Suprapubic skin (tissue), 4 donors: ENCODE results near the gene SEPTIN14. TPM values are rescaled to one million over a fixed set of nuclear protein-coding genes. Genes with fewer than 3 reads are reported as not detected.

ENCODE experiments used
- total RNA-seq, 4 donors: library from RNA; depleted of rRNA; stranded (reverse); fragments of >200 nt; gene quantifications; one replicate each; pipeline ENCODE4 v1.1.0, GENCODE V29; 2016

SEPTIN14 gene
- total RNA-seq, 4 donors from 2014 or later = not detected

Other genes with a start within 250 kb of the SEPTIN14 start
- 1 to 10 TPM; 1.1 to 5.4 (median 3.8) TPM for gene ZNF713, start 24.7 kb upstream of the SEPTIN14 start, total RNA-seq
- gene MRPS17, start 89.1 kb upstream of the SEPTIN14 start, total RNA-seq = 10 to 100 TPM in 2 of 4 donors, 1 to 10 TPM in 2; 5.6 to 12.0 (median 8.5) TPM
- 10 to 100 TPM; 37.4 to 59.3 (median 48.6) TPM for gene NIPSNAP2, start 101.8 kb upstream of the SEPTIN14 start, total RNA-seq
- gene PSPH, start 188.7 kb upstream of the SEPTIN14 start, total RNA-seq = 10 to 100 TPM in 3 of 4 donors, 1 to 10 TPM in 1; 4.1 to 19.2 (median 14.1) TPM
- 10 to 100 TPM; 80.6 to 97.4 (median 88.8) TPM for gene CCT6A, start 189.0 kb upstream of the SEPTIN14 start, total RNA-seq
- 100 to 1,000 TPM in 2 of 4 donors, 10 to 100 TPM in 2; 93.4 to 134 (median 113) TPM for gene SUMF2, start 201.5 kb upstream of the SEPTIN14 start, total RNA-seq
- 1 to 10 TPM in 3 of 4 donors, under 1 TPM in 1; 0.64 to 5.2 (median 2.5) TPM for gene PHKG1, start 230.2 kb upstream of the SEPTIN14 start, total RNA-seq
- 100 to 1,000 TPM; 192 to 382 (median 301) TPM for gene CHCHD2, start 243.7 kb upstream of the SEPTIN14 start, total RNA-seq